Esophagus squamous epithelium (tissue), 5 donors: ENCODE data around the gene CASP1. TPM values are rescaled to one million over a fixed set of nuclear protein-coding genes. Genes with fewer than 3 reads are reported as not detected.
"Not testable (repeated sequence)": the region's sequence is repeated elsewhere in the genome, so short reads cannot be mapped to it uniquely, and the experiment has no call there.

ENCODE experiments used
- DNase-seq: peaks from one replicate; lab custom pipeline; 2025; lab: John Stamatoyannopoulos, UW
- H3K27ac ChIP-seq, 4 donors: fragments of 200-600 bp; sonication (generic); one replicate each; pipeline ENCODE4 v1.5.1; 2016 to 2019; ENCODE audit warnings: mild to moderate bottlenecking in 1 of 4
- H3K27me3 ChIP-seq, 4 donors: fragments of 200-600 bp; sonication (generic); 1 replicate in 3 of 4; 2 replicates in 1 of 4; pipeline versions ENCODE4 v1.5.1 to v1.6.0; 2017 to 2021; ENCODE audit warnings: antibody characterized with exemption in 1 of 4
- H3K36me3 ChIP-seq, 3 donors: fragments of 200-600 bp; sonication (generic); one replicate each; pipeline ENCODE4 v1.5.1; 2016 to 2019
- H3K4me1 ChIP-seq, 3 donors: fragments of 200-600 bp; sonication (generic); one replicate each; pipeline ENCODE4 v1.5.1; 2017 to 2019
- H3K4me3 ChIP-seq, 4 donors: fragments of 200-600 bp; sonication (generic); 1 replicate in 3 of 4; 2 replicates in 1 of 4; pipeline ENCODE4 v1.5.1; 2016 to 2019; ENCODE audit warnings: mild to moderate bottlenecking in 2 of 4, moderate library complexity in 1 of 4
- H3K9me3 ChIP-seq, 3 donors: fragments of 200-600 bp; sonication (generic); one replicate each; pipeline ENCODE4 v1.5.1; 2016 to 2019
- POLR2A ChIP-seq, 4 donors: fragments of 450-650 bp; IDR thresholded peaks; one replicate each; pipeline ENCODE4 v1.6.1; 2017; ENCODE audit warnings: antibody characterized with exemption in 4 of 4, mild to moderate bottlenecking in 4 of 4, moderate library complexity in 3 of 4
- WGBS, 2 donors: methylation state at CpG; one replicate each; pipeline ENCODE4 v1.1.5; 2018; 5-methylcytosine and 5-hydroxymethylcytosine counted together
- intact Hi-C: fragments of 100-400 bp; cut with DNase I; formaldehyde crosslinking; loops from one replicate; pipeline ENCODE4 v1.15.0; 2022
- total RNA-seq, 4 donors: library from RNA; depleted of rRNA; stranded (reverse); fragments of >200 nt; gene quantifications; one replicate each; pipeline ENCODE4 v1.1.0, GENCODE V29; 2016
- TF ChIP-seq, protein P1 (sequence below), 6 experiments: fragments of 450-650 bp in 4 of 6; fragments of 200-600 bp in 2 of 6; sonication (generic) in 2 of 6; IDR thresholded peaks; one replicate each; pipeline ENCODE4 v1.5.1; 2016 to 2019; ENCODE audit warnings: antibody characterized with exemption in 6 of 6, mild to moderate bottlenecking in 4 of 6, moderate library complexity in 4 of 6
- donor health status: DM: yes; HTN: yes; CAD: no.

The CASP1 gene
- total RNA-seq, 4 donors from 2014 or later = 15.8 to 58.9 (median 20.5) TPM

DNA sequence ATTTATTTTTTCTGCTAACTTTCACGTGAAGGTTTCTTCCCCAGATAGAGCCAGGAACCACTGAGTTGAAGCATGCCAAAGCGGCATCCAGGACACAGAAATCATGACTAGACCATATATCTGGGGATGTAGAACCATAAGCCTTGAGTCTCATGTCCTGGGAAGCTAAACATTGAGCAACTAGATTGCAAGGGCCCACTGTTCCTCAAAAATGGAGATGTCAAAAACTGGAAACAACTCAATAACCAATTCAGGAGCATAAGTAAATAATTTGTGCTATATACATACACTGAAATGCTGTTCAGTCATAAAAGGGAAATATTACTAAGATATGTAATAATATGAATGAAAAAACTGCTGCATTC, 39.2 kb upstream of the CASP1 start:
- no peak for DNase-seq
- intact Hi-C loops = no loop called here
- Histone ChIP-seq H3K36me3 (no peaks in the 10 kb centered on the region), H3K9me3 (no peaks in the 10 kb centered on the region), H3K27ac (no peak overlapping the region), H3K27me3 (no peaks in the 10 kb centered on the region), H3K4me3 (no peak overlapping the region), H3K4me1 (peaks cover 0 to 18% (median 0%) of the 10 kb centered on the region in 3 donors)
- TF ChIP-seq, protein P1, sequence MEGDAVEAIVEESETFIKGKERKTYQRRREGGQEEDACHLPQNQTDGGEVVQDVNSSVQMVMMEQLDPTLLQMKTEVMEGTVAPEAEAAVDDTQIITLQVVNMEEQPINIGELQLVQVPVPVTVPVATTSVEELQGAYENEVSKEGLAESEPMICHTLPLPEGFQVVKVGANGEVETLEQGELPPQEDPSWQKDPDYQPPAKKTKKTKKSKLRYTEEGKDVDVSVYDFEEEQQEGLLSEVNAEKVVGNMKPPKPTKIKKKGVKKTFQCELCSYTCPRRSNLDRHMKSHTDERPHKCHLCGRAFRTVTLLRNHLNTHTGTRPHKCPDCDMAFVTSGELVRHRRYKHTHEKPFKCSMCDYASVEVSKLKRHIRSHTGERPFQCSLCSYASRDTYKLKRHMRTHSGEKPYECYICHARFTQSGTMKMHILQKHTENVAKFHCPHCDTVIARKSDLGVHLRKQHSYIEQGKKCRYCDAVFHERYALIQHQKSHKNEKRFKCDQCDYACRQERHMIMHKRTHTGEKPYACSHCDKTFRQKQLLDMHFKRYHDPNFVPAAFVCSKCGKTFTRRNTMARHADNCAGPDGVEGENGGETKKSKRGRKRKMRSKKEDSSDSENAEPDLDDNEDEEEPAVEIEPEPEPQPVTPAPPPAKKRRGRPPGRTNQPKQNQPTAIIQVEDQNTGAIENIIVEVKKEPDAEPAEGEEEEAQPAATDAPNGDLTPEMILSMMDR (IDR thresholded peaks at IDR 0.05) = no peak
- WGBS, 2 donors = 69 to 88% methylated on average over 2 of the region's 2 CpGs

DNA sequence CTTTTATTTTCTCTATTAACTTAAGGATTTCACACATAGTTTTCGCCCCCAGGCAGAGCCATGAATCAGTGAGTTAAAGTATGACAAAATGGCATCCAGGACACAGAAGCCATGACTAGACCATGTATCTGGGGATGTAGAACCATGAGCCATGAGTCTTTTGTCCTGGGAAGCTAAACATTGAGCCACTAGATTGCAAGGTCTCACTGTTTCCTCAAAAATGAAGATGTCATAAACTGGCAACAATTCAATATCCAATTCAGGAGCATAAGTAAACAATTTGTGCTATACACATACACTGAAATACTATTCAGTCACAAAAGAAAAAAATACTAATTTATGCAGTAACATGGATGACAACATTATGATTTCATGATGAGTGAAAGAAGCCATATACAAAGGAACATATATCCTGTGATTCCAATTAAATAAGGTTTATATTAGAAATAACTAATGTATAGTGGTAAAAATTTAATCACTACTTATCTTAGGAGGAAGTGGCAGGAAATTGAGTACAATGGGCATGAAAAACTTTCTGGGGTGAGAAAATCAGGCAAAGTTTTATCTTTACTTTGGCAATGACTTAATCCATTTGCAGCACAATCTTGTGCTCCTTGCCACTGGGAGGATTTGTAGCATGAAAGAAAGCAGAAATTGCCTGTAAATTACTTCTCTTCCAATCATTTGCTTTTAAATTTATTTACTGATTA, 38.7 kb upstream of the CASP1 start:
- Histone ChIP-seq H3K4me3 (no peak overlapping the region), H3K27me3 (no peaks in the 10 kb centered on the region), H3K27ac (no peak overlapping the region), H3K9me3 (no peaks in the 10 kb centered on the region), H3K36me3 (no peaks in the 10 kb centered on the region), H3K4me1 (peaks cover 0 to 18% (median 0%) of the 10 kb centered on the region in 3 donors)
- TF ChIP-seq POLR2A (IDR thresholded peaks at IDR 0.05) = no peak
- TF ChIP-seq, protein P1 (IDR thresholded peaks at IDR 0.05) = no peak
- WGBS, 2 donors = 78% methylated on average over 1 of the region's 1 CpG; no CpG with 5 or more reads in 1 of the 2 donors
- DNase-seq = no peak
- intact Hi-C loops = no loop called here

DNA sequence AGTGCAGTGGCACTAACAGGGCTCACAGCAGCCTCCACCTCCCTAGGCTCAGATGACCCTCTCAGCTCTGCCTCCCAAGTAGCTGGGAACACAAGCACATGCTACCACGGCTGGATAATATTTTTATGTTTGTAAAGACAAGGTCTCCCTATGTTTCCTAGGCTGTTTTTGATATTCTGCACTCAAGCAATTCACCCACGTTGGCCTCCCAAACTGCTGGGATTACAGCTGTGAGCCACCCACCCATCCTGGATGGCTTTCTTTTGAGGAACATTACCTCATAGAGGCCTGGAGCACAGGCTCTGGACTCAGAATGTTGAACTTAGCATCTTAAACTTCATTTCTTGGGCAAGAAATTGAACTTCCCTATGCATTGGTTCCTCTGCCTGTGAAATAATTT, 37.1 kb upstream of the CASP1 start:
- H3K36me3 ChIP-seq, H3K27ac ChIP-seq, H3K4me3 ChIP-seq, DNase-seq, H3K27me3 ChIP-seq, H3K9me3 ChIP-seq, intact Hi-C loops: not testable (repeated sequence)
- H3K4me1 ChIP-seq = peaks cover 0 to 18% (median 0%) of the 10 kb centered on the region in 3 donors
- 50 to 67% methylated on average over 1 of the region's 2 CpGs for WGBS, 2 donors

DNA sequence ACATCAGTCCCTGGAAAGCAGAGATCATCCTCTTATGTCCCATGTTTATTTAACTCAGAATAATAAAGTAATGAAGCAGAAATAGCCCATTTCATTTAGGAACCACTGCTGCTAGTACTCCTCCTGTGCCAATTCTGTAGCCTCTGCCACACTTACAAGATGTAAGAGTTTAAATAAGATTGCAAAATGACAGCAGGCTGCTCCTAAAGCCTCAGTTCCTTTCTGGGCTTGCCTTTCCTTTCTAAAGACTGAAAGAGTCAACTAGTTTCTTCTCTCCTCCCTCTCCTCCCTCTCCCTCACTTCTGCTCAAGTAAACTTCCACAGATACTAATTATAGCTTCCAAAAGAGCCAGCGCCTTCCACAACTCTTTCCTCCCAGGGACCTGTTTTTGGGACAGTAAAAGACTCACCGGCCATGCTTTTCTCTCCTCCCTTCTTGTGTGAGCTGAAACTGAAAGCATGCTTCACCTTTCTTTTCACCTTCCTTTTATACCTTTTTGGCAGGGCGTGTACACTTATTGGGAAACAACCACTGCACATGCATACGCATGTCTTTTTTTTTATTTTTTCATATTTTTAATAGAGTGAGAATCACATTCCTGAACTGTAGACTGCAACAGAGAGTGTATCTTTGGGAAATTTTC, 36.3 kb upstream of the CASP1 start:
- Histone ChIP-seq H3K4me1 (peaks cover 0 to 18% (median 0%) of the 10 kb centered on the region in 3 donors), H3K36me3 (no peaks in the 10 kb centered on the region), H3K27me3 (no peaks in the 10 kb centered on the region), H3K9me3 (no peaks in the 10 kb centered on the region), H3K4me3 (peak overlapping the region; percentile 18 to 55 (median 34)), H3K27ac (peak overlapping the region; percentile 44 to 78 (median 76))
- DNase-seq = no peak
- TF ChIP-seq, protein P1 (IDR thresholded peaks at IDR 0.05) = no peak
- peak in 2 of 4 donors; percentile 55 to 68 for TF ChIP-seq POLR2A (IDR thresholded peaks at IDR 0.05)
- 36 to 48% methylated on average over 4 of the region's 4 CpGs for WGBS, 2 donors
- intact Hi-C loops = no loop called here

DNA sequence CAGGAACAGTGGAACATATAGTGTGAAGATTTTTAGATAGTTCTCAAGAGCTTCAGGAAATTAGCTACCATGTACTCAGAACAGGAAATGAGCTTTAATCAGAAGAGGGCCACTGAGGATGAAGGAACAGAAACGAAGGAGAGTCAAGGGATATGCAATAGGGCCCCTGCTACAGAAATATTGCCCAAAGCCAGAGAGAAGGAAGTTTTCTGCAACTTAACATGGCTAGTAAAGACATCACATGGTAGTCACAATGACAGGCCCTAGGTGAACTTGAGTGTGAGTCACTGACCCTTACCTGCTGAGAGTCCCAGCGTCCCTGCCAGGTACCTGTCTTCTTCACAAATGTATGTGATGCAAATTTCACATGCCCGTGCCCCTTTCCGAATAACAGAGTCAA, 35.4 kb upstream of the CASP1 start:
- Histone ChIP-seq H3K4me1 (peaks cover 0 to 18% (median 0%) of the 10 kb centered on the region in 3 donors), H3K27ac (peak overlapping the region; percentile 44 to 78 (median 76)), H3K36me3 (no peaks in the 10 kb centered on the region), H3K9me3 (no peaks in the 10 kb centered on the region), H3K27me3 (no peaks in the 10 kb centered on the region), H3K4me3 (peak overlapping the region; percentile 18 to 55 (median 34))
- intact Hi-C loops = no loop called here
- 33 to 45% methylated on average over 4 of the region's 4 CpGs for WGBS, 2 donors
- no peak for TF ChIP-seq POLR2A (IDR thresholded peaks at IDR 0.05)
- TF ChIP-seq, protein P1 (IDR thresholded peaks at IDR 0.05) = no peak
- DNase-seq = no peak

DNA sequence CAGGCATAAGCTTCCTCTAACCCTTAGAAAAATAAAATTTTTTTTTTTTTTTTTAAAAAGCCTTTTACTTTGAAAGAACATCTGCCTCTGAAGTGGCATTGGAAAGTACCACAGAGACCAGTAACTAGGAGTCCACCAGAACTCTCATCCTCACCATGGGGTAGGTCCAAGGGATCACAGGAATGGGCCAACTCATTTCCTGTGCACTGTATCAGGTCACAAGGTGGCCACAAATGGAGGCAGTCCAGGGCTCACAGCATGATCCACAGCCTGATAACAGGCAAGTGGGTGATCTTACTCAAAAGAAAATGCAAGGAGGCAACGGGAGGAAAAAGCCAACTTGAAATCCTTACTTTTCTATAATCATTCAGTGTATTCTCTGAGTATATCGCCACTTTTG, 34.8 kb upstream of the CASP1 start:
- WGBS, 2 donors = 30 to 85% methylated on average over 2 of the region's 2 CpGs
- DNase-seq, H3K36me3 ChIP-seq, H3K4me3 ChIP-seq, H3K27ac ChIP-seq, H3K9me3 ChIP-seq, H3K27me3 ChIP-seq, intact Hi-C loops: not testable (repeated sequence)
- peaks cover 0 to 18% (median 0%) of the 10 kb centered on the region in 3 donors for H3K4me1 ChIP-seq

DNA sequence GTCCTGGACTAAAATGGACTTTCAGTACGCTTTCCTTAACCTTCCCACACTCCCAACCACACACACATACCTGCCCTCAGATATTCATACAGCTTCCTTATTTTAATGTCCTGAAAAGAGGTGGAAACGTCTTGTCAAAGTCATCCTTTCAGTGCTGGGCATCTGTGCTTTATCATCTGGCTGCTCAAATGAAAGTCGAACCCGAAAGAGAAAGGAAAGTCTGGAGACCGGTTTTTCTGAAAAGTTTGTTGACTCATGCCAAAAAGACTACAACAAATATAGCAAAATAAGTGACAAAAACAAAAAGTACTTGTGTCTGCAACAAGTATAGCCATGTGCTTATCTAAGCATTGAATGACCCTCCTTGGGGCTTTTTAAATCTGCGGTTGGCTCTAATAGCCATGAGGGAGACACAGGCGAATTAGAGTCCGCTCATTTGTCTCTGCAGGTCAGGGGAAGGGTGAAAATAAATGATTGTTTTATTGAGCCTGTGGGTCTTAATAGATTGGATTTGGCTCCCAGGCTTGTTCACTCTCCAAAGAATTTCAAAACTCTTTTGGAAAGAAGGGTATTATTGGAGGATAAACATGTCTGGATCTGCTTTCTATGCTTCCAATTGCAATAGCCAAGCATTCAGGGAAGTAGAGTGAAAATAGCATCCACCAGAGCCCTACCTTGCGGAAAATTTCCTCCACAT, 28.4 kb upstream of the CASP1 start:
- H3K27me3 ChIP-seq, intact Hi-C loops, H3K9me3 ChIP-seq, H3K36me3 ChIP-seq, DNase-seq: not testable (repeated sequence)
- Histone ChIP-seq H3K27ac (peak overlapping the region in 3 of 4 donors; percentile 20 to 43 (median 34)), H3K4me3 (peak overlapping the region in 2 of 4 donors; percentile 11 to 28), H3K4me1 (peaks cover 0 to 17% (median 0%) of the 10 kb centered on the region in 3 donors)
- 29 to 33% methylated on average over 8 to 9 of the region's 9 CpGs for WGBS, 2 donors
